Activated B cell treated with CpG ODN at 0.5 μM for 24 hours (primary cell): ENCODE results near the gene ARHGAP10. TPM values are rescaled to one million over a fixed set of nuclear protein-coding genes. Genes with fewer than 3 reads are reported as not detected.
"Not testable (repeated sequence)": the region's sequence is repeated elsewhere in the genome, so short reads cannot be mapped to it uniquely, and the experiment has no call there.

Source experiments
- ATAC-seq: fragments of 200-7000 bp; cut with Tn5 transposase; one replicate; pipeline ENCODE4 v1.10.0; 2021; ENCODE audit warnings: low read depth, mild to moderate bottlenecking, moderate library complexity
- CTCF ChIA-PET: fragments of 350-600 bp; sonication (Branson Sonifier 250); formaldehyde crosslinking; loops from one replicate; lab custom pipeline; 2021; ENCODE audit warnings: antibody characterized with exemption; lab: Charles Lee
- POLR2A ChIA-PET: fragments of 350-600 bp; sonication (Branson Sonifier 250); formaldehyde crosslinking; loops from one replicate; lab custom pipeline; 2021; ENCODE audit warnings: antibody characterized with exemption; lab: Charles Lee
- DNase-seq: peaks from one replicate; pipeline ENCODE4 v3.0.0; 2022
- H3K27ac Mint-ChIP-seq: one replicate; pipeline ENCODE4 v1.8.0; 2020; ENCODE audit warnings: mixed read lengths
- H3K27me3 Mint-ChIP-seq: one replicate; pipeline ENCODE4 v1.8.0; 2021; ENCODE audit warnings: mixed read lengths
- H3K36me3 Mint-ChIP-seq: one replicate; pipeline ENCODE4 v1.8.0; 2021; ENCODE audit warnings: low read depth, mixed read lengths
- H3K4me1 Mint-ChIP-seq: one replicate; pipeline ENCODE4 v1.8.0; 2021; ENCODE audit warnings: mixed read lengths
- H3K4me3 Mint-ChIP-seq: one replicate; pipeline ENCODE4 v1.8.0; 2020; ENCODE audit warnings: mild to moderate bottlenecking, mixed read lengths
- H3K9me3 Mint-ChIP-seq: one replicate; pipeline ENCODE4 v1.8.0; 2020; ENCODE audit warnings: mixed read lengths
- intact Hi-C: fragments of 100-400 bp; cut with micrococcal nuclease; formaldehyde crosslinking; loops from one replicate; pipeline ENCODE4 v1.15.1; 2024
- total RNA-seq: library from RNA; stranded (reverse); gene quantifications from 2 replicates; pipeline ENCODE4 v1.2.3, GENCODE V29; 2022
- TF ChIP-seq, protein P1 (sequence below): fragments of 200-600 bp; IDR thresholded peaks from one replicate; pipeline ENCODE4 v1.8.0; 2022; ENCODE audit warnings: antibody characterized with exemption, mild to moderate bottlenecking

ARHGAP10 gene
- total RNA-seq, 1 donor from 2014 or later: 0.60 TPM

- CTCF ChIA-PET: interaction anchor here (1.4 kb wide), 1 partner anchor 74 kb away, joined by 3 read pairs; no protein-coding TSS in a partner anchor
- TF ChIP-seq, protein P1, sequence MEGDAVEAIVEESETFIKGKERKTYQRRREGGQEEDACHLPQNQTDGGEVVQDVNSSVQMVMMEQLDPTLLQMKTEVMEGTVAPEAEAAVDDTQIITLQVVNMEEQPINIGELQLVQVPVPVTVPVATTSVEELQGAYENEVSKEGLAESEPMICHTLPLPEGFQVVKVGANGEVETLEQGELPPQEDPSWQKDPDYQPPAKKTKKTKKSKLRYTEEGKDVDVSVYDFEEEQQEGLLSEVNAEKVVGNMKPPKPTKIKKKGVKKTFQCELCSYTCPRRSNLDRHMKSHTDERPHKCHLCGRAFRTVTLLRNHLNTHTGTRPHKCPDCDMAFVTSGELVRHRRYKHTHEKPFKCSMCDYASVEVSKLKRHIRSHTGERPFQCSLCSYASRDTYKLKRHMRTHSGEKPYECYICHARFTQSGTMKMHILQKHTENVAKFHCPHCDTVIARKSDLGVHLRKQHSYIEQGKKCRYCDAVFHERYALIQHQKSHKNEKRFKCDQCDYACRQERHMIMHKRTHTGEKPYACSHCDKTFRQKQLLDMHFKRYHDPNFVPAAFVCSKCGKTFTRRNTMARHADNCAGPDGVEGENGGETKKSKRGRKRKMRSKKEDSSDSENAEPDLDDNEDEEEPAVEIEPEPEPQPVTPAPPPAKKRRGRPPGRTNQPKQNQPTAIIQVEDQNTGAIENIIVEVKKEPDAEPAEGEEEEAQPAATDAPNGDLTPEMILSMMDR: no peak
- POLR2A ChIA-PET: no interaction called here
These were observed 61.9 kb downstream of the ARHGAP10 start for GRCh38 chr4:147793569-147794313.

GRCh38 chr4:147794314-147794680, 62.4 kb downstream of the ARHGAP10 start:
- Mint-ChIP-seq H3K27ac (no peak overlapping the region), H3K9me3 (no peaks in the 10 kb centered on the region), H3K4me1 (no peaks in the 10 kb centered on the region), H3K36me3 (no peaks in the 10 kb centered on the region), H3K27me3 (no peaks in the 10 kb centered on the region), H3K4me3 (no peak overlapping the region)
- intact Hi-C loops: no loop called here
- ChIA-PET POLR2A (no interaction called here), CTCF (no interaction called here)
- DNase-seq: no peak
- TF ChIP-seq, protein P1: no peak
- ATAC-seq: no peak

More at GRCh38 chr4:147793569-147794313, 61.9 kb downstream of the ARHGAP10 start:
- Mint-ChIP-seq H3K36me3 (no peaks in the 10 kb centered on the region), H3K4me3 (no peak overlapping the region), H3K27ac (no peak overlapping the region), H3K9me3 (no peaks in the 10 kb centered on the region), H3K27me3 (no peaks in the 10 kb centered on the region), H3K4me1 (no peaks in the 10 kb centered on the region)
- intact Hi-C loops: no loop called here
- DNase-seq (no peak), ATAC-seq (no peak)

DNA sequence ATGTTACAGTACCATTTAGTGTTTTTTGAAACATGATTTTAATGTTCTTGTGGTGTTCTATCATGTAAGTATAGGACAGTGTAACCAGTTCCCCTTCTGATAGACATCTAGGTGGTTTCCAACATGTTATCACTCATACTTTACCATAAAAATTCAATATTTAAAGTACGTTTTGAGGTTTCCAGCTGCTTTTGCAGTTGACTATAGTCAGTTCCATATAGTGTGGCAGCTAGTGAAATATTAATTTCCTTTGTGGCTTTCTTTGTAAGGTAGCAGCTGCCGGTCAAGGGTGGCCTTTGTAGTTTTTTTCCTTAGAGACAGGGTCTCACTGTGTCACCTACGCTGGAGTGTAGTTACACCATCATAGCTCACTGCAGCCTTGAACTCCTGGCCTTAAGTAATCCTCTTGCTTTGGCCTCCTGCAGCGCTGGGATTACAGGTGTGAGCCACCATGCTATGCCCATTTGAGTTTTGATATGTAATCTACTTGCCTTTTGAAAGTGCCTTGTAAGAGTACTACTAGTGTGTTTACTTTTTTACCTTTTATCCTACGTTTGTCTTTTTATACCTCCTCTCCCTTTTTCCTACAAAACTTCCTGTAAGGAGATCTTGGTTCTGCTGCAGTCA, 63.0 kb downstream of the ARHGAP10 start:
- Mint-ChIP-seq H3K4me3 (no peak overlapping the region), H3K36me3 (no peaks in the 10 kb centered on the region)
- intact Hi-C loops: no loop called here

DNA sequence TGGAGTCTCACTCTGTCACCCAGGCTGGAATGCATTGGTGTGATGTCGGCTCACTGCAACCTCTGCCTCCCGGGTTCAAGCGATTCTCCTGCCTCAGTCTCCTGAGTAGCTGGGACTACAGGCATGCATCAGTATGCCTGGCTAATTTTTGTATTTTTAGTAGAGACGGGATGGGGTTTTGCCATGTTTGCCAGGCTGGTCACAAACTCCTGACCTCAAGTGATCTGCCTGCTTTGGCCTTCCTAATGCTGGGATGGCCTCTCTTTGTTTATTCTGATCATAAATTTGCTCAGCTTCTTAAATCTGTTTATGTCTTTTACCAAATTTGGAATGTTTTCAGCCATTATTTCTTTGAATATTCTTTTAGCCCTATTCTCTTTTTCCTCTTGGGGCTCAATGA, 67.2 kb downstream of the ARHGAP10 start:
- H3K4me1 Mint-ChIP-seq, CTCF ChIA-PET, intact Hi-C loops, H3K27me3 Mint-ChIP-seq, H3K4me3 Mint-ChIP-seq, H3K9me3 Mint-ChIP-seq, POLR2A ChIA-PET, DNase-seq, ATAC-seq, H3K36me3 Mint-ChIP-seq, H3K27ac Mint-ChIP-seq: not testable (repeated sequence)

More for the DNA sequence above, 63.0 kb downstream of the ARHGAP10 start:
- TF ChIP-seq, protein P1: no peak
- DNase-seq: no peak
- Mint-ChIP-seq H3K4me1 (peaks cover 4% of the 10 kb centered on the region), H3K9me3 (no peaks in the 10 kb centered on the region), H3K27ac (no peak overlapping the region), H3K27me3 (no peaks in the 10 kb centered on the region)
- CTCF ChIA-PET: no interaction called here
- POLR2A ChIA-PET: interaction anchor here (0.7 kb wide), 1 partner anchor 939 kb away, joined by 4 read pairs; no protein-coding TSS in a partner anchor
- ATAC-seq: no peak

DNA sequence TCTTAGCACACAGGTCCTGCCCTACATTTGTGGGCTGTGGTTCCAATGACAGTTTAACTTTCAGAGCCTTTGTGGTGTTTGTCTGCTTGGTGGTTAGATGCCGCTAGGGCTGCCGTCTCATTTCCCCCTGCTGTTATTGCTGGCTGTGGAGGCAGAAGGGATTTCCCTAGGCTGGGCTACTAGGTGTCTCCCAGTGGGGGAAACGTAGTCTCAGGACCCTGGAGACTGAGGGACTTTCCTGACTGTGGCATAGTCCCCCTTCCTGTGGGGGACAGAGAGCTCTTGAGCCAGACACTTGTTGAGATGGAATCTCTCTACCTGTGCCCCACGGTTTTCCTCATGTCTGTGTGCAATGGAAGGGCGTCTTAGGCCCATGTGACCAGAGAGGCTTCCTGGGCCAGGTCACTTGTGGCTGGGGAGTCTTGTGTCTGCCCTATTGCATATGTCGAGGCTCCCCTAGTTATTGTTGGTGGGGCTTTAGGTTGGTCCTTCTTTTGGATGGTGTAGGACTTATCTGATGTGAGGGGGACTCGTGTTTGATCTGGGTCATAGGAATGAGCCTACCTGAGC, 68.2 kb downstream of the ARHGAP10 start:
- no peaks in the 10 kb centered on the region for H3K9me3 Mint-ChIP-seq
- H3K27me3 Mint-ChIP-seq: no peaks in the 10 kb centered on the region
- H3K27ac Mint-ChIP-seq: no peak overlapping the region
- intact Hi-C loops: no loop called here
- TF ChIP-seq, protein P1: no peak
- H3K4me1 Mint-ChIP-seq: peaks cover 7% of the 10 kb centered on the region
- DNase-seq: no peak
- no peak overlapping the region for H3K4me3 Mint-ChIP-seq
- peak; percentile 56 for ATAC-seq
- H3K36me3 Mint-ChIP-seq: no peaks in the 10 kb centered on the region
- ChIA-PET POLR2A (no interaction called here), CTCF (interaction anchor here (1.0 kb wide), 1 partner anchor 15 kb away, joined by 3 read pairs; no protein-coding TSS in a partner anchor)
